IMR-90 (cell line): ENCODE measurements around the gene SLC2A8. TPM values are rescaled to one million over a fixed set of nuclear protein-coding genes. Genes with fewer than 3 reads are reported as not detected.
A peak's percentile ranks its signal among the peaks of the same experiment; 100 is the strongest.

Source experiments
- ATAC-seq: fragments of 200-7000 bp; cut with Tn5 transposase; 2 replicates; pipeline ENCODE4 v1.9.1; 2020; ENCODE audit warnings: low read depth, mild to moderate bottlenecking, moderate library complexity
- BruUV-seq: library from RNA; stranded (reverse); fragments of 400-500 nt; replicated peaks from 2 replicates; lab custom pipeline; 2021; lab: Mats Ljungman, UMichigan
- CTCF ChIA-PET: fragments of 300-600 bp; formaldehyde crosslinking; extraction: SDS; loops from one replicate; lab custom pipeline; 2021; ENCODE audit warnings: antibody characterized with exemption; lab: Yijun Ruan, JAX
- POLR2A ChIA-PET: fragments of 300-600 bp; sonication (Branson Sonifier 250); formaldehyde crosslinking; loops from one replicate; lab custom pipeline; 2022; ENCODE audit warnings: antibody characterized with exemption; ENCODE audit not compliant: unreplicated experiment; lab: Charles Lee
- DNase-seq: peaks from one replicate; pipeline ENCODE4 v3.0.0; 2013
- H2AFZ ChIP-seq: replicated peaks from 2 replicates; pipeline ENCODE3; 2013; ENCODE audit warnings: low read length, mild to moderate bottlenecking; ENCODE audit not compliant: poor library complexity
- H2AK5ac ChIP-seq: 2 replicates; pipeline ENCODE4 v1.6.1; 2013; ENCODE audit warnings: low read depth, low read length, inconsistent platforms
- H2AK9ac ChIP-seq: replicated peaks from 2 replicates; pipeline ENCODE3; 2013; ENCODE audit warnings: mild to moderate bottlenecking, low read depth, low read length, moderate library complexity; ENCODE audit not compliant: poor library complexity
- H2BK120ac ChIP-seq: 2 replicates; pipeline ENCODE4 v1.6.1; 2013; ENCODE audit warnings: low read depth, low read length, inconsistent platforms
- H2BK15ac ChIP-seq: 3 replicates; pipeline ENCODE4 v1.6.1; 2013; ENCODE audit warnings: low read depth, low read length, inconsistent platforms
- H2BK20ac ChIP-seq: 2 replicates; pipeline ENCODE4 v1.6.1; 2013; ENCODE audit warnings: low read depth, mild to moderate bottlenecking, inconsistent platforms, low read length, moderate library complexity
- H2BK5ac ChIP-seq: 2 replicates; pipeline ENCODE4 v1.6.1; 2013; ENCODE audit warnings: mild to moderate bottlenecking, low read depth, low read length, inconsistent platforms; ENCODE audit not compliant: poor library complexity, severe bottlenecking
- H3K14ac ChIP-seq: replicated peaks from 2 replicates; pipeline ENCODE4 v1.6.1; 2013; ENCODE audit warnings: low read depth, low read length, inconsistent platforms
- H3K18ac ChIP-seq: 2 replicates; pipeline ENCODE4 v1.6.1; 2013; ENCODE audit warnings: low read depth, low read length, control low read depth
- H3K23ac ChIP-seq: 2 replicates; pipeline ENCODE4 v1.6.1; 2013; ENCODE audit warnings: low read depth, low read length, inconsistent platforms
- H3K27ac ChIP-seq: 2 replicates; pipeline ENCODE4 v1.5.1; 2013; ENCODE audit warnings: mild to moderate bottlenecking, control low read depth, low read length; ENCODE audit not compliant: insufficient read depth
- H3K27me3 ChIP-seq: 2 replicates; pipeline ENCODE4 v1.6.1; 2013; ENCODE audit warnings: low read length; ENCODE audit not compliant: control insufficient read depth, insufficient read depth
- H3K36me3 ChIP-seq: 2 replicates; pipeline ENCODE4 v1.6.1; 2013; ENCODE audit warnings: low read length, mixed read lengths; ENCODE audit not compliant: control insufficient read depth, insufficient read depth
- H3K4ac ChIP-seq: 2 replicates; pipeline ENCODE4 v1.6.1; 2013; ENCODE audit warnings: low read depth, low read length, inconsistent platforms
- H3K4me1 ChIP-seq: 2 replicates; pipeline ENCODE4 v1.6.1; 2013; ENCODE audit warnings: low read length, mixed read lengths; ENCODE audit not compliant: control insufficient read depth, insufficient read depth
- H3K4me2 ChIP-seq: 2 replicates; pipeline ENCODE4 v1.6.1; 2013; ENCODE audit warnings: low read depth, mild to moderate bottlenecking, control low read depth, low read length, moderate library complexity
- H3K4me3 ChIP-seq: 2 replicates; pipeline ENCODE4 v1.5.1; 2013; ENCODE audit warnings: low read depth, mild to moderate bottlenecking, control low read depth, low read length, moderate library complexity; ENCODE audit not compliant: insufficient read depth
- H3K56ac ChIP-seq: 2 replicates; pipeline ENCODE4 v1.6.1; 2013; ENCODE audit warnings: low read length, inconsistent platforms; ENCODE audit not compliant: insufficient read depth; ENCODE audit errors: extremely low read depth
- H3K79me1 ChIP-seq, 2 experiments: 2 replicates each; pipeline ENCODE4 v1.6.1; 2013; ENCODE audit warnings: low read length in 2 of 2, inconsistent platforms in 1 of 2, low read depth in 1 of 2
- H3K9ac ChIP-seq: 2 replicates; pipeline ENCODE4 v1.6.1; 2013; ENCODE audit warnings: low read depth, low read length, control low read depth
- H3K9me1 ChIP-seq: 2 replicates; pipeline ENCODE4 v1.6.1; 2013; ENCODE audit warnings: low read length, inconsistent platforms; ENCODE audit not compliant: insufficient read depth
- H3K9me3 ChIP-seq: 2 replicates; pipeline ENCODE4 v1.6.1; 2013; ENCODE audit warnings: low read length; ENCODE audit not compliant: control insufficient read depth, insufficient read depth
- H4K20me1 ChIP-seq: 2 replicates; pipeline ENCODE4 v1.6.1; 2013; ENCODE audit warnings: low read length, inconsistent platforms; ENCODE audit not compliant: insufficient read depth
- H4K5ac ChIP-seq: 2 replicates; pipeline ENCODE4 v1.6.1; 2013; ENCODE audit warnings: mild to moderate bottlenecking, low read depth, low read length, control low read depth
- H4K8ac ChIP-seq, 2 experiments: 2 replicates each; pipeline ENCODE4 v1.6.1; 2013; ENCODE audit warnings: low read depth in 2 of 2, low read length in 2 of 2, control low read depth in 1 of 2, inconsistent platforms in 1 of 2
- H4K91ac ChIP-seq: 2 replicates; pipeline ENCODE4 v1.6.1; 2013; ENCODE audit warnings: low read depth, low read length, inconsistent platforms; ENCODE audit not compliant: insufficient read depth
- BHLHE40 ChIP-seq: fragments of 150-350 bp; IDR thresholded peaks from 2 replicates; pipeline ENCODE4 v1.6.1; 2016; ENCODE audit warnings: mild to moderate bottlenecking, low read depth, low read length
- CEBPB ChIP-seq: IDR thresholded peaks from 2 replicates; pipeline ENCODE4 v1.6.1; 2012; ENCODE audit warnings: low read depth, low read length, improper control_type of control experiment
- CHD1 ChIP-seq: IDR thresholded peaks from 2 replicates; pipeline ENCODE4 v1.6.1; 2012; ENCODE audit warnings: low read depth, low read length, improper control_type of control experiment
- CTCF ChIP-seq: conservative IDR thresholded peaks from 2 replicates; pipeline ENCODE4 v1.5.1; 2012; ENCODE audit warnings: mild to moderate bottlenecking, low read depth, low read length, improper control_type of control experiment
- ELK1 ChIP-seq: fragments of 150-350 bp; IDR thresholded peaks from 2 replicates; pipeline ENCODE4 v1.6.1; 2016; ENCODE audit warnings: low read depth, mild to moderate bottlenecking, low read length, moderate library complexity, borderline replicate concordance
- FOS ChIP-seq: fragments of 150-350 bp; IDR thresholded peaks from 2 replicates; pipeline ENCODE4 v1.6.1; 2016; ENCODE audit warnings: low read depth, low read length
- MAFK ChIP-seq: IDR thresholded peaks from 2 replicates; pipeline ENCODE4 v1.6.1; 2012; ENCODE audit warnings: low read depth, low read length, improper control_type of control experiment
- MAZ ChIP-seq: IDR thresholded peaks from 2 replicates; pipeline ENCODE4 v1.6.1; 2012; ENCODE audit warnings: low read depth, mild to moderate bottlenecking, low read length, improper control_type of control experiment, moderate library complexity, borderline replicate concordance
- MXI1 ChIP-seq: IDR thresholded peaks from 2 replicates; pipeline ENCODE4 v1.6.1; 2012; ENCODE audit warnings: low read depth, mild to moderate bottlenecking, low read length, moderate library complexity, borderline replicate concordance
- NFE2L2 ChIP-seq: fragments of 150-350 bp; IDR thresholded peaks from 2 replicates; pipeline ENCODE4 v1.6.1; 2016; ENCODE audit warnings: low read depth, mild to moderate bottlenecking, low read length
- POLR2A ChIP-seq: IDR thresholded peaks from 2 replicates; pipeline ENCODE4 v1.6.1; 2012; ENCODE audit warnings: mild to moderate bottlenecking, low read depth, low read length
- RAD21 ChIP-seq: IDR thresholded peaks from 2 replicates; pipeline ENCODE4 v1.6.1; 2012; ENCODE audit warnings: low read length, improper control_type of control experiment
- RCOR1 ChIP-seq: IDR thresholded peaks from 2 replicates; pipeline ENCODE4 v1.6.1; 2012; ENCODE audit warnings: mild to moderate bottlenecking, low read length, improper control_type of control experiment; ENCODE audit not compliant: insufficient replicate concordance
- RFX5 ChIP-seq: IDR thresholded peaks from 2 replicates; pipeline ENCODE4 v1.8.0; 2012; ENCODE audit warnings: low read depth, mild to moderate bottlenecking, low read length, moderate library complexity
- SMC3 ChIP-seq: fragments of 150-350 bp; IDR thresholded peaks from 2 replicates; pipeline ENCODE4 v1.6.1; 2016; ENCODE audit warnings: low read depth, mild to moderate bottlenecking, antibody characterized with exemption, low read length, moderate library complexity
- USF2 ChIP-seq: fragments of 150-350 bp; IDR thresholded peaks from 2 replicates; pipeline ENCODE4 v1.6.1; 2017; ENCODE audit warnings: mild to moderate bottlenecking, antibody characterized with exemption, low read length, low read depth
- WGBS, 2 experiments: methylation state at CpG; one replicate each; pipeline versions ENCODE4 v1.1.5 to v1.1.7; 2013; ENCODE audit warnings: missing lambda C conversion rate in 2 of 2; ENCODE audit not compliant: insufficient read length in 1 of 2; ENCODE audit errors: extremely low coverage in 2 of 2; 5-methylcytosine and 5-hydroxymethylcytosine counted together
- dilution Hi-C: fragments of 300-500 bp; cut with HindIII; formaldehyde crosslinking; loops from one replicate; pipeline ENCODE4 v1.14.3; 2018; ENCODE audit warnings: low sequenced_read_pairs; ENCODE audit not compliant: unreplicated experiment
- in situ Hi-C: fragments of 300-500 bp; cut with MboI; formaldehyde crosslinking; loops from 3 replicates; pipeline ENCODE4 v1.14.3; 2019; ENCODE audit warnings: low sequenced_read_pairs, inconsistent platforms, mixed read lengths
- intact Hi-C: fragments of 100-400 bp; cut with micrococcal nuclease; formaldehyde crosslinking; loops from 2 replicates; pipeline ENCODE4 v1.10.0; 2022
- polyA plus RNA-seq, 3 experiments: library from polyadenylated mRNA; depleted of rRNA; stranded (reverse); fragments of >200 nt; gene quantifications; 2 replicates each; pipeline ENCODE4 v1.2.3, GENCODE V29; 2012; ENCODE audit warnings: low replicate concordance in 1 of 3
- total RNA-seq: library from RNA; depleted of rRNA; stranded (reverse); fragments of >200 nt; gene quantifications from 2 replicates; pipeline ENCODE4 v1.2.3, GENCODE V29; 2012

The SLC2A8 gene
- total and polyA plus RNA-seq, 2 of the 4 experiments (the other 2 are of a cell fraction), result 9.0 to 12.0 TPM

- Histone ChIP-seq H3K4me3 (no peak overlapping the region), H3K14ac (no peak overlapping the region), H3K4me2 (no peak overlapping the region), H3K56ac (no peak overlapping the region), H2AK9ac (no peak overlapping the region), H3K9me1 (no peaks in the 10 kb centered on the region), H2BK15ac (no peak overlapping the region), H4K91ac (no peak overlapping the region), H3K79me1 (no peaks in the 10 kb centered on the region), H3K27ac (no peak overlapping the region), H3K18ac (no peak overlapping the region), H2AFZ (peak overlapping the region; percentile 19), H4K8ac (no peak overlapping the region), H2AK5ac (no peak overlapping the region), H3K9ac (no peak overlapping the region), H3K36me3 (no peaks in the 10 kb centered on the region; the same call in 1 of the 2 replicates), H3K27me3 (no peaks in the 10 kb centered on the region; the same call in 1 of the 2 replicates), H3K23ac (no peak overlapping the region), H2BK5ac (no peak overlapping the region), H2BK120ac (no peak overlapping the region), H4K5ac (no peak overlapping the region), H4K20me1 (no peaks in the 10 kb centered on the region), H3K4me1 (no peaks in the 10 kb centered on the region), H3K4ac (no peak overlapping the region), H3K9me3 (no peaks in the 10 kb centered on the region), H2BK20ac (no peak overlapping the region)
- ChIA-PET POLR2A (no interaction called here), CTCF (interaction anchor here (0.6 kb wide), 1 partner anchor 30 kb away, joined by 4 read pairs; no protein-coding TSS in a partner anchor)
- in situ Hi-C loops (no loop called here), intact Hi-C loops (no loop called here), dilution Hi-C loops (no loop called here)
- 100% methylated on average over 3 of the region's 3 CpGs; no CpG with 5 or more reads in 1 of the 2 experiments for WGBS, 2 experiments
- no peak for ATAC-seq
- DNase-seq, result no peak
- BruUV-seq, result no TSS peak
- TF ChIP-seq NFE2L2, result no peak
- TF ChIP-seq MAFK, result no peak
- no peak for TF ChIP-seq MXI1
- no peak for TF ChIP-seq RAD21
- no peak for TF ChIP-seq RFX5
- TF ChIP-seq SMC3, result no peak
- no peak for TF ChIP-seq RCOR1
- TF ChIP-seq CEBPB, result no peak
- TF ChIP-seq CHD1, result no peak
- TF ChIP-seq USF2, result no peak
- no peak for TF ChIP-seq BHLHE40
- no peak for TF ChIP-seq FOS
- no peak for TF ChIP-seq ELK1
- TF ChIP-seq MAZ, result no peak
- no peak for TF ChIP-seq CTCF
- no peak for TF ChIP-seq POLR2A
Observed at GRCh38 chr9:127358023-127358535, 38.9 kb upstream of the SLC2A8 start.
